AG10803 (cell line): Measurements from ENCODE around the gene SMPD2.

ENCODE experiments used
- DNase-seq: peaks from one replicate; pipeline ENCODE4 v3.0.0; 2010; ENCODE audit warnings: low read depth
- H3K4me3 ChIP-seq: 2 replicates; pipeline ENCODE4 v1.5.1; 2011; ENCODE audit warnings: mild to moderate bottlenecking, low read length, control low read depth
- CTCF ChIP-seq: conservative IDR thresholded peaks from 2 replicates; pipeline ENCODE4 v1.5.1; 2011; ENCODE audit warnings: mild to moderate bottlenecking, low read length, control low read depth, inconsistent platforms

Gene SMPD2

GRCh38 chr6:109411034-109411433 is 29.5 kb upstream of the SMPD2 start:
- H3K4me3 ChIP-seq = no peak overlapping the region
- no peak for TF ChIP-seq CTCF
- no peak for DNase-seq

- TF ChIP-seq CTCF = no peak
- DNase-seq = no peak
- no peak overlapping the region for H3K4me3 ChIP-seq
These were observed 22.9 kb upstream of the SMPD2 start for GRCh38 chr6:109417646-109418045.

- no peak for TF ChIP-seq CTCF
- DNase-seq = no peak
- H3K4me3 ChIP-seq = no peak overlapping the region
These were observed 19.8 kb upstream of the SMPD2 start for GRCh38 chr6:109420751-109421150.

- H3K4me3 ChIP-seq = no peak overlapping the region
- no peak for DNase-seq
- no peak for TF ChIP-seq CTCF
These were observed 19.3 kb upstream of the SMPD2 start for GRCh38 chr6:109421184-109421583.

GRCh38 chr6:109424946-109425345 is 15.6 kb upstream of the SMPD2 start:
- H3K4me3 ChIP-seq = no peak overlapping the region
- no peak for TF ChIP-seq CTCF

GRCh38 chr6:109428889-109429477 is 11.5 kb upstream of the SMPD2 start:
- TF ChIP-seq CTCF = no peak
- H3K4me3 ChIP-seq = no peak overlapping the region
- peak; percentile 52 for DNase-seq

More at GRCh38 chr6:109424946-109425345, 15.6 kb upstream of the SMPD2 start:
- no peak for DNase-seq

GRCh38 chr6:109429496-109429895 is 11.0 kb upstream of the SMPD2 start:
- DNase-seq = no peak
- H3K4me3 ChIP-seq = no peak overlapping the region
- no peak for TF ChIP-seq CTCF
